IMR-90 (cell line): ENCODE results near the gene ZNF595. TPM values are rescaled to one million over a fixed set of nuclear protein-coding genes. Genes with fewer than 3 reads are reported as not detected.

Experiments used
- ATAC-seq: fragments of 200-7000 bp; cut with Tn5 transposase; 2 replicates; pipeline ENCODE4 v1.9.1; 2020; ENCODE audit warnings: low read depth, mild to moderate bottlenecking, moderate library complexity
- BruUV-seq: library from RNA; stranded (reverse); fragments of 400-500 nt; replicated peaks from 2 replicates; lab custom pipeline; 2021; lab: Mats Ljungman, UMichigan
- CTCF ChIA-PET: fragments of 300-600 bp; formaldehyde crosslinking; extraction: SDS; loops from one replicate; lab custom pipeline; 2021; ENCODE audit warnings: antibody characterized with exemption; lab: Yijun Ruan, JAX
- POLR2A ChIA-PET: fragments of 300-600 bp; sonication (Branson Sonifier 250); formaldehyde crosslinking; loops from one replicate; lab custom pipeline; 2022; ENCODE audit warnings: antibody characterized with exemption; ENCODE audit not compliant: unreplicated experiment; lab: Charles Lee
- DNase-seq: peaks from one replicate; pipeline ENCODE4 v3.0.0; 2013
- H2AFZ ChIP-seq: replicated peaks from 2 replicates; pipeline ENCODE3; 2013; ENCODE audit warnings: low read length, mild to moderate bottlenecking; ENCODE audit not compliant: poor library complexity
- H2AK5ac ChIP-seq: 2 replicates; pipeline ENCODE4 v1.6.1; 2013; ENCODE audit warnings: low read depth, low read length, inconsistent platforms
- H2AK9ac ChIP-seq: replicated peaks from 2 replicates; pipeline ENCODE3; 2013; ENCODE audit warnings: mild to moderate bottlenecking, low read depth, low read length, moderate library complexity; ENCODE audit not compliant: poor library complexity
- H2BK120ac ChIP-seq: 2 replicates; pipeline ENCODE4 v1.6.1; 2013; ENCODE audit warnings: low read depth, low read length, inconsistent platforms
- H2BK15ac ChIP-seq: 3 replicates; pipeline ENCODE4 v1.6.1; 2013; ENCODE audit warnings: low read depth, low read length, inconsistent platforms
- H2BK20ac ChIP-seq: 2 replicates; pipeline ENCODE4 v1.6.1; 2013; ENCODE audit warnings: low read depth, mild to moderate bottlenecking, inconsistent platforms, low read length, moderate library complexity
- H2BK5ac ChIP-seq: 2 replicates; pipeline ENCODE4 v1.6.1; 2013; ENCODE audit warnings: mild to moderate bottlenecking, low read depth, low read length, inconsistent platforms; ENCODE audit not compliant: poor library complexity, severe bottlenecking
- H3K14ac ChIP-seq: replicated peaks from 2 replicates; pipeline ENCODE4 v1.6.1; 2013; ENCODE audit warnings: low read depth, low read length, inconsistent platforms
- H3K18ac ChIP-seq: 2 replicates; pipeline ENCODE4 v1.6.1; 2013; ENCODE audit warnings: low read depth, low read length, control low read depth
- H3K23ac ChIP-seq: 2 replicates; pipeline ENCODE4 v1.6.1; 2013; ENCODE audit warnings: low read depth, low read length, inconsistent platforms
- H3K27ac ChIP-seq: 2 replicates; pipeline ENCODE4 v1.5.1; 2013; ENCODE audit warnings: mild to moderate bottlenecking, control low read depth, low read length; ENCODE audit not compliant: insufficient read depth
- H3K27me3 ChIP-seq: 2 replicates; pipeline ENCODE4 v1.6.1; 2013; ENCODE audit warnings: low read length; ENCODE audit not compliant: control insufficient read depth, insufficient read depth
- H3K36me3 ChIP-seq: 2 replicates; pipeline ENCODE4 v1.6.1; 2013; ENCODE audit warnings: low read length, mixed read lengths; ENCODE audit not compliant: control insufficient read depth, insufficient read depth
- H3K4ac ChIP-seq: 2 replicates; pipeline ENCODE4 v1.6.1; 2013; ENCODE audit warnings: low read depth, low read length, inconsistent platforms
- H3K4me1 ChIP-seq: 2 replicates; pipeline ENCODE4 v1.6.1; 2013; ENCODE audit warnings: low read length, mixed read lengths; ENCODE audit not compliant: control insufficient read depth, insufficient read depth
- H3K4me2 ChIP-seq: 2 replicates; pipeline ENCODE4 v1.6.1; 2013; ENCODE audit warnings: low read depth, mild to moderate bottlenecking, control low read depth, low read length, moderate library complexity
- H3K4me3 ChIP-seq: 2 replicates; pipeline ENCODE4 v1.5.1; 2013; ENCODE audit warnings: low read depth, mild to moderate bottlenecking, control low read depth, low read length, moderate library complexity; ENCODE audit not compliant: insufficient read depth
- H3K56ac ChIP-seq: 2 replicates; pipeline ENCODE4 v1.6.1; 2013; ENCODE audit warnings: low read length, inconsistent platforms; ENCODE audit not compliant: insufficient read depth; ENCODE audit errors: extremely low read depth
- H3K79me1 ChIP-seq, 2 experiments: 2 replicates each; pipeline ENCODE4 v1.6.1; 2013; ENCODE audit warnings: low read length in 2 of 2, inconsistent platforms in 1 of 2, low read depth in 1 of 2
- H3K9ac ChIP-seq: 2 replicates; pipeline ENCODE4 v1.6.1; 2013; ENCODE audit warnings: low read depth, low read length, control low read depth
- H3K9me1 ChIP-seq: 2 replicates; pipeline ENCODE4 v1.6.1; 2013; ENCODE audit warnings: low read length, inconsistent platforms; ENCODE audit not compliant: insufficient read depth
- H3K9me3 ChIP-seq: 2 replicates; pipeline ENCODE4 v1.6.1; 2013; ENCODE audit warnings: low read length; ENCODE audit not compliant: control insufficient read depth, insufficient read depth
- H4K20me1 ChIP-seq: 2 replicates; pipeline ENCODE4 v1.6.1; 2013; ENCODE audit warnings: low read length, inconsistent platforms; ENCODE audit not compliant: insufficient read depth
- H4K5ac ChIP-seq: 2 replicates; pipeline ENCODE4 v1.6.1; 2013; ENCODE audit warnings: mild to moderate bottlenecking, low read depth, low read length, control low read depth
- H4K8ac ChIP-seq, 2 experiments: 2 replicates each; pipeline ENCODE4 v1.6.1; 2013; ENCODE audit warnings: low read depth in 2 of 2, low read length in 2 of 2, control low read depth in 1 of 2, inconsistent platforms in 1 of 2
- H4K91ac ChIP-seq: 2 replicates; pipeline ENCODE4 v1.6.1; 2013; ENCODE audit warnings: low read depth, low read length, inconsistent platforms; ENCODE audit not compliant: insufficient read depth
- CEBPB ChIP-seq: IDR thresholded peaks from 2 replicates; pipeline ENCODE4 v1.6.1; 2012; ENCODE audit warnings: low read depth, low read length, improper control_type of control experiment
- CTCF ChIP-seq: conservative IDR thresholded peaks from 2 replicates; pipeline ENCODE4 v1.5.1; 2012; ENCODE audit warnings: mild to moderate bottlenecking, low read depth, low read length, improper control_type of control experiment
- MAFK ChIP-seq: IDR thresholded peaks from 2 replicates; pipeline ENCODE4 v1.6.1; 2012; ENCODE audit warnings: low read depth, low read length, improper control_type of control experiment
- MAZ ChIP-seq: IDR thresholded peaks from 2 replicates; pipeline ENCODE4 v1.6.1; 2012; ENCODE audit warnings: low read depth, mild to moderate bottlenecking, low read length, improper control_type of control experiment, moderate library complexity, borderline replicate concordance
- MXI1 ChIP-seq: IDR thresholded peaks from 2 replicates; pipeline ENCODE4 v1.6.1; 2012; ENCODE audit warnings: low read depth, mild to moderate bottlenecking, low read length, moderate library complexity, borderline replicate concordance
- POLR2A ChIP-seq: IDR thresholded peaks from 2 replicates; pipeline ENCODE4 v1.6.1; 2012; ENCODE audit warnings: mild to moderate bottlenecking, low read depth, low read length
- RFX5 ChIP-seq: IDR thresholded peaks from 2 replicates; pipeline ENCODE4 v1.8.0; 2012; ENCODE audit warnings: low read depth, mild to moderate bottlenecking, low read length, moderate library complexity
- USF2 ChIP-seq: fragments of 150-350 bp; IDR thresholded peaks from 2 replicates; pipeline ENCODE4 v1.6.1; 2017; ENCODE audit warnings: mild to moderate bottlenecking, antibody characterized with exemption, low read length, low read depth
- WGBS, 2 experiments: methylation state at CpG; one replicate each; pipeline versions ENCODE4 v1.1.5 to v1.1.7; 2013; ENCODE audit warnings: missing lambda C conversion rate in 2 of 2; ENCODE audit not compliant: insufficient read length in 1 of 2; ENCODE audit errors: extremely low coverage in 2 of 2; 5-methylcytosine and 5-hydroxymethylcytosine counted together
- dilution Hi-C: fragments of 300-500 bp; cut with HindIII; formaldehyde crosslinking; loops from one replicate; pipeline ENCODE4 v1.14.3; 2018; ENCODE audit warnings: low sequenced_read_pairs; ENCODE audit not compliant: unreplicated experiment
- in situ Hi-C: fragments of 300-500 bp; cut with MboI; formaldehyde crosslinking; loops from 3 replicates; pipeline ENCODE4 v1.14.3; 2019; ENCODE audit warnings: low sequenced_read_pairs, inconsistent platforms, mixed read lengths
- intact Hi-C: fragments of 100-400 bp; cut with micrococcal nuclease; formaldehyde crosslinking; loops from 2 replicates; pipeline ENCODE4 v1.10.0; 2022
- polyA plus RNA-seq, 3 experiments: library from polyadenylated mRNA; depleted of rRNA; stranded (reverse); fragments of >200 nt; gene quantifications; 2 replicates each; pipeline ENCODE4 v1.2.3, GENCODE V29; 2012; ENCODE audit warnings: low replicate concordance in 1 of 3
- total RNA-seq: library from RNA; depleted of rRNA; stranded (reverse); fragments of >200 nt; gene quantifications from 2 replicates; pipeline ENCODE4 v1.2.3, GENCODE V29; 2012

ZNF595 gene
- total and polyA plus RNA-seq, 2 of the 4 experiments (the other 2 are of a cell fraction): 1.9 to 6.8 TPM

GRCh38 chr4:99863-100262, 46.7 kb downstream of the ZNF595 start:
- Histone ChIP-seq H2AK9ac (no peak overlapping the region), H3K36me3 (no peaks in the 10 kb centered on the region), H3K18ac (no peak overlapping the region), H3K4me1 (no peaks in the 10 kb centered on the region), H3K9me3 (peaks cover 44% of the 10 kb centered on the region), H2BK120ac (no peak overlapping the region), H2BK20ac (no peak overlapping the region), H4K20me1 (no peaks in the 10 kb centered on the region), H2AK5ac (no peak overlapping the region), H3K14ac (no peak overlapping the region), H3K56ac (no peak overlapping the region), H2AFZ (no peak overlapping the region), H3K27ac (no peak overlapping the region), H2BK5ac (no peak overlapping the region), H3K79me1 (no peaks in the 10 kb centered on the region), H3K27me3 (no peaks in the 10 kb centered on the region), H3K9ac (no peak overlapping the region), H3K23ac (no peak overlapping the region), H4K5ac (no peak overlapping the region), H3K4me2 (no peak overlapping the region), H3K4me3 (no peak overlapping the region), H4K8ac (no peak overlapping the region), H3K9me1 (no peaks in the 10 kb centered on the region), H2BK15ac (no peak overlapping the region), H4K91ac (no peak overlapping the region), H3K4ac (no peak overlapping the region)
- no TSS peak for BruUV-seq
- no peak for ATAC-seq
- in situ Hi-C loops: no loop called here
- dilution Hi-C loops: no loop called here
- TF ChIP-seq USF2 (no peak), MAFK (no peak), POLR2A (no peak), MAZ (no peak), CEBPB (no peak), RFX5 (no peak), CTCF (no peak), MXI1 (no peak)
- no peak for DNase-seq
- POLR2A ChIA-PET: no interaction called here
- CTCF ChIA-PET: no interaction called here
- intact Hi-C loops: no loop called here
- WGBS, 2 experiments: no CpG with 5 or more reads among the region's 5 CpGs
